ENCODE data around the gene CEP44.

DNA sequence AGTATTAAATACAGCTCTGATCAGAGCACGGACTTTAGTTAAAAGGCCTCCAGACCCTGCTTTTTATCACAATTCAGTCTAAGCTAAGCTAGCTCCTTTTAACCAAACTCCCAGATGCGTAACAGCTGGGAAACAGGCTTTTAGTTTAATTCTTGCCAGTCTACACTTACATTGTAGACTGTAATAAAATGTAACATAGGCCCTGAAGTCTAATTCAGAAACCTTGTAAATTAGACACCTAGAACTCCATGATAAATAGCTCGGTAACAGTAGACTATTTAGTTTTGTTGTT lies 20.3 kb upstream of the CEP44 start:
- TF ChIP-seq, protein P1, sequence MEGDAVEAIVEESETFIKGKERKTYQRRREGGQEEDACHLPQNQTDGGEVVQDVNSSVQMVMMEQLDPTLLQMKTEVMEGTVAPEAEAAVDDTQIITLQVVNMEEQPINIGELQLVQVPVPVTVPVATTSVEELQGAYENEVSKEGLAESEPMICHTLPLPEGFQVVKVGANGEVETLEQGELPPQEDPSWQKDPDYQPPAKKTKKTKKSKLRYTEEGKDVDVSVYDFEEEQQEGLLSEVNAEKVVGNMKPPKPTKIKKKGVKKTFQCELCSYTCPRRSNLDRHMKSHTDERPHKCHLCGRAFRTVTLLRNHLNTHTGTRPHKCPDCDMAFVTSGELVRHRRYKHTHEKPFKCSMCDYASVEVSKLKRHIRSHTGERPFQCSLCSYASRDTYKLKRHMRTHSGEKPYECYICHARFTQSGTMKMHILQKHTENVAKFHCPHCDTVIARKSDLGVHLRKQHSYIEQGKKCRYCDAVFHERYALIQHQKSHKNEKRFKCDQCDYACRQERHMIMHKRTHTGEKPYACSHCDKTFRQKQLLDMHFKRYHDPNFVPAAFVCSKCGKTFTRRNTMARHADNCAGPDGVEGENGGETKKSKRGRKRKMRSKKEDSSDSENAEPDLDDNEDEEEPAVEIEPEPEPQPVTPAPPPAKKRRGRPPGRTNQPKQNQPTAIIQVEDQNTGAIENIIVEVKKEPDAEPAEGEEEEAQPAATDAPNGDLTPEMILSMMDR (IDR thresholded peaks at IDR 0.05), result no peak
- no peak for TF ChIP-seq POLR2A (IDR thresholded peaks at IDR 0.05)

All from adrenal gland (tissue), 5 donors.